Non-pigmented ciliary epithelial cell (primary cell): ENCODE data around the gene SLC2A8.

Source experiments
- DNase-seq: peaks from one replicate; pipeline ENCODE4 v3.0.0-alpha.2; 2010; ENCODE audit warnings: low read depth

SLC2A8 gene

GRCh38 chr9:127402401-127403090, 5.6 kb downstream of the SLC2A8 start:
- DNase-seq, result no peak

GRCh38 chr9:127403507-127404192, 6.7 kb downstream of the SLC2A8 start:
- no peak for DNase-seq

- no peak for DNase-seq
Measured at GRCh38 chr9:127404631-127405030, 7.7 kb downstream of the SLC2A8 start.

- DNase-seq, result no peak
Measured at GRCh38 chr9:127405344-127406125, 8.6 kb downstream of the SLC2A8 start.

GRCh38 chr9:127406799-127407491, 10.0 kb downstream of the SLC2A8 start:
- no peak for DNase-seq

- DNase-seq, result no peak
Measured at GRCh38 chr9:127407492-127407843, 10.5 kb downstream of the SLC2A8 start.

GRCh38 chr9:127411122-127411521, 14.2 kb downstream of the SLC2A8 start:
- no peak for DNase-seq

- DNase-seq, result no peak
Measured at GRCh38 chr9:127415141-127415540, 18.2 kb downstream of the SLC2A8 start.

GRCh38 chr9:127415657-127416056, 18.7 kb downstream of the SLC2A8 start:
- DNase-seq, result no peak

- no peak for DNase-seq
Measured at GRCh38 chr9:127417131-127418036, 20.4 kb downstream of the SLC2A8 start.

- DNase-seq, result no peak
Measured at GRCh38 chr9:127418037-127418471, 21.1 kb downstream of the SLC2A8 start.

- DNase-seq, result no peak
Measured at GRCh38 chr9:127419348-127419747, 22.4 kb downstream of the SLC2A8 start.

- no peak for DNase-seq
Measured at GRCh38 chr9:127421057-127421456, 24.1 kb downstream of the SLC2A8 start.

- DNase-seq, result no peak
Measured at GRCh38 chr9:127422133-127422782, 25.3 kb downstream of the SLC2A8 start.

- DNase-seq, result no peak
Measured at GRCh38 chr9:127422787-127423186, 25.8 kb downstream of the SLC2A8 start.

GRCh38 chr9:127423476-127423933, 26.5 kb downstream of the SLC2A8 start:
- no peak for DNase-seq

GRCh38 chr9:127423934-127424675, 27.1 kb downstream of the SLC2A8 start, which contains the start of gene ZNF79:
TSS of gene ZNF79 (plus strand) at chr9:127424382. CDS start at chr9:127424788, 406 bp downstream.
- peak; percentile 66 for DNase-seq

GRCh38 chr9:127424676-127424999, 27.7 kb downstream of the SLC2A8 start:
- DNase-seq, result no peak

GRCh38 chr9:127426756-127427155, 29.8 kb downstream of the SLC2A8 start:
- DNase-seq, result no peak

- no peak for DNase-seq
Measured at GRCh38 chr9:127428348-127428747, 31.4 kb downstream of the SLC2A8 start.
